ENCODE data around the gene SCRT2.

DNA sequence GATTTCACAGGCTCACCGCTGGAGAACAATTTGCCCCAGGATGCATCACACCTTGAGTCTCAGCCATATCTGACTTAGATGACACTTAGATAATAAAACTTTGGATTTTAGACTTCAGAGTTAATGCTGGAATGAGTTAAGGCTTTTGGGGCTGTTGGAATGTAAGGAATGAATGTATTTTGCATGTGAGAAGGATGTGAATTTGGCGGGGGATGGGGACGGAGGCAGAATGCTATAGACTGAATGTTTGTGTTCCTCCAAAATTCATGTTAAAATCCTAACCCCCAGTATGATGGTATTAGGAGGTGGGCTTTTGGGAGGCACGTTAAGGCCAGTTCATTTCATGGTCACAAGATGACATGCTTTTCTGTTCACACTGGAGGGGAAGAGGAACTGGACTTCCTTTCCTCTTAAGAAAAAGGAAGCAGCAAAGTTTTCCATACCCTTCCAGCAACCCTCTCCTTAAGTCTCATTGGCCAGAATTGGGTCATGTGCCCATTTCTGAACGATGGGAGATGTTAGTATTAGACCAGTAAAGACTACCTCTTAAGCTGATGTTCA lies 16.8 kb downstream of the SCRT2 start:
- TF ChIP-seq EZH2 (IDR thresholded peaks at IDR 0.05; ENCODE audit: insufficient read depth, low read length) = no peak
- TF ChIP-seq, protein P1, sequence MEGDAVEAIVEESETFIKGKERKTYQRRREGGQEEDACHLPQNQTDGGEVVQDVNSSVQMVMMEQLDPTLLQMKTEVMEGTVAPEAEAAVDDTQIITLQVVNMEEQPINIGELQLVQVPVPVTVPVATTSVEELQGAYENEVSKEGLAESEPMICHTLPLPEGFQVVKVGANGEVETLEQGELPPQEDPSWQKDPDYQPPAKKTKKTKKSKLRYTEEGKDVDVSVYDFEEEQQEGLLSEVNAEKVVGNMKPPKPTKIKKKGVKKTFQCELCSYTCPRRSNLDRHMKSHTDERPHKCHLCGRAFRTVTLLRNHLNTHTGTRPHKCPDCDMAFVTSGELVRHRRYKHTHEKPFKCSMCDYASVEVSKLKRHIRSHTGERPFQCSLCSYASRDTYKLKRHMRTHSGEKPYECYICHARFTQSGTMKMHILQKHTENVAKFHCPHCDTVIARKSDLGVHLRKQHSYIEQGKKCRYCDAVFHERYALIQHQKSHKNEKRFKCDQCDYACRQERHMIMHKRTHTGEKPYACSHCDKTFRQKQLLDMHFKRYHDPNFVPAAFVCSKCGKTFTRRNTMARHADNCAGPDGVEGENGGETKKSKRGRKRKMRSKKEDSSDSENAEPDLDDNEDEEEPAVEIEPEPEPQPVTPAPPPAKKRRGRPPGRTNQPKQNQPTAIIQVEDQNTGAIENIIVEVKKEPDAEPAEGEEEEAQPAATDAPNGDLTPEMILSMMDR (IDR thresholded peaks at IDR 0.05; ENCODE audit: insufficient read depth, low read depth, low read length) = no peak

All from astrocyte (in vitro differentiated cells and primary cell).